HG02798 (cell line): Measurements from ENCODE around the gene DNAH5.

Experiments
- ATAC-seq: cut with Tn5 transposase; IDR thresholded peaks from one replicate; pipeline ENCODE4 v1.9.1; 2021; ENCODE audit warnings: mild to moderate bottlenecking; ENCODE audit not compliant: unreplicated experiment, poor library complexity

DNAH5 gene

DNA sequence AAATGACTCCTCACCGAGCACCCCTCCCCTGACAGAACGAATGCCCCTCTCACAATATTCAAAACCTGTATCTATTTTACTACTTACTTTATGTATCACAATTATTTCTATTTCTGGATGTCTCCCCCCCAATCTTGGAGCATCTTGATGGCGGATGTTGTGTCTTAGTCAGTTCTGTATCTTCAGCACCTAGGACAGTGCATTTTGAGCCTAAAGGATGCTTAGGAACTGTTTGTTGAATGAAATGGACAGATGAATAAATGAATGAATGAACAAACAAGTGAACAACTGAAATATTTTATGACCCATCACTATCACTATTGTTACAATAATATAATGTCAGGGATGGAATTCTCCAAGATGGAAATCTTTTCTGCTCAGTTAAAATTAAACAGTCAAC lies 295.7 kb downstream of the DNAH5 start:
- ATAC-seq = no peak

GRCh38 chr5:13643734-13644133 lies 300.8 kb downstream of the DNAH5 start:
- no peak for ATAC-seq

- no peak for ATAC-seq
Measured at GRCh38 chr5:13643196-13643595, 301.3 kb downstream of the DNAH5 start.
